CD4-positive, alpha-beta T cell treated with Interleukin-12 subunit alpha and Interleukin-12 subunit beta, for 1 hour (primary cell): ENCODE measurements around the gene NR2F1.

ENCODE experiments used
- DNase-seq: peaks from one replicate; pipeline ENCODE4 v3.0.0-alpha.2; 2020

Gene NR2F1

DNA sequence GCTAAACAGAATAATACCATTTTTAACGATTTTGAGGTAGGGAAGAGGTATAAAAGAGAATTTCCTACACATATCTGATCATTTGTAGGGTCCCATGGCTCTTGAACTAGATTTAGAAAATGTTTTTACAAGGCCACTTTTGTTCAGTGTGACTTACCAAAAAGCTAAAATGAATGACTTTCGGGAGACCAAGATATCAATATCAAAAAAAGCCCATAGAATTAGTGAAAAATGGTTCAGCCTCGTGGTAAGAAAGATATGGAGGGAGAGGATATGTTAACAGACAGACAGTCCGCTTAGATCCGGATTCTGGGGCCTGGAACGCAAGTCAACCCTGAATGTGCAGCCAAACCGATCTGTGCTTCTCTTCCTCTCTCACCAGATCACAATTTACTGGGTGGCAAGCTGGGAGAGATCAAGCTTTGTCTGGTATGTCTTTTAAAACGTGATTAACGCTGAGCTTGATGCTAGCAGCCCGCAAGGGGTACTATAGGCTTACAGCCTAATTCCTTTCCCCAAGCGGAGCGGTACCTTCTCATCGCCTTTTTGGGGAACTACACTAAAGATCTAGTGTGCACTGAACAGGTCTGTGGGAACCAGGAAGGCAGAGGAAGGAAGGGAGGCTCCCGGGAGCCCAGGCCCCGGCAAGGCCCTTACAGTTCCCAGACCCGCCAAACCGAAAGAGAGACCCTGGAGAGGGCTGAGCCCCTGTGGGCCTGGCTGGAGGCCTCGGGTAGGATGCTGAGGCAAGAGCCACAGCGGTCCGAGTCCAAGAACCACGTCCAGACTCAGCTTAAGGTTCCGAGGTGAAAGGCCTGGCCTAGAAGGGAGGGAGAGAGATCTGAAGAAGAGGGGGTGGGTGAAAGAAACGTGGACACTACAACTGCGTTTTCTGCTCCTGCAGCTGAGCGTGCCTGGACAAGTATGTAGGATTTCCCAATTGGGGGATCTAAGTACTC, 4.9 kb upstream of the NR2F1 start:
- DNase-seq: no peak

DNA sequence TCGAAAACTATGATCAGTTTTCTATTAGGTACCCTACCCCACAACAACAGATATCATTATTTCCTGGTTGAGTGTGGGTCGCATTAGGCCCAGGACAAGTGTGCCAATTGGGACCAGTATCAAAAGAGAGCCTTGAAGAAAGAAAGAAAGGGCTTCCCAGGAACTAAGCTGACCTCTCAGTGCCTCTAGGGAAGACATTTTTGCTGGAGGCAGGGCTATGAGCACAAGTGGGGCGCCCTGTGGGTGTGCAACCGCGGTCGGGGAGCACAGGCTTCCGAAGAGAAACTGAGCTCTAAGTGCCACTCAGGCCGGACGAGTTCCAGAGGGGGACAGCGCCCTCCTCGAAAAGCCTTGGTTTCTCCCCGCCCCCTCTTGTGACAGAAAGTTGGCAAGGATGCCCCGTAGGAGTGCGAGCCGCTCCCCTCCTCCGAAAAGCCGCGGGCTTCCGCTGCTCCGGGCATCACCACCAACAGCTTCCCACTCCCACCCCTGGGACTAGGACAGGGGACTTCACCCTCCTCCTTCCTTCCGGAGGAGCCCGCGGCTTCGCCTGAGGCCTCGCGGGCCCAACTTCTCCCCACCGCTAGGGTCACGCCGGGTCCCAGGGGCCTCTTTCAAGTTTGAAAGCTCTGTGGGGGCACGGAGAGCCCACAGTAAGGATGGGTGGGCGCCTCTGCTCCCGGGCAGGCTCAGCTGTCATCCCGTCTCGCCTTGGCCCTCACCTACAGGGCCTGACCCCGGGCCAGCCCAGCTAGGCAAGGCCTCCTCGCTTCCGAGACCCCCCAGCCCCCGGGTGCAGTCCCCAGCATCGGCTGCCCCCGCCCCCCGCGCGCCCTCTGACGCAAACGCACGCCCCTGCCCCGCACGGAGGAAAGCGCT, 4.0 kb upstream of the NR2F1 start:
- no peak for DNase-seq

GRCh38 chr5:93579692-93580062, 3.3 kb upstream of the NR2F1 start:
- no peak for DNase-seq

DNA sequence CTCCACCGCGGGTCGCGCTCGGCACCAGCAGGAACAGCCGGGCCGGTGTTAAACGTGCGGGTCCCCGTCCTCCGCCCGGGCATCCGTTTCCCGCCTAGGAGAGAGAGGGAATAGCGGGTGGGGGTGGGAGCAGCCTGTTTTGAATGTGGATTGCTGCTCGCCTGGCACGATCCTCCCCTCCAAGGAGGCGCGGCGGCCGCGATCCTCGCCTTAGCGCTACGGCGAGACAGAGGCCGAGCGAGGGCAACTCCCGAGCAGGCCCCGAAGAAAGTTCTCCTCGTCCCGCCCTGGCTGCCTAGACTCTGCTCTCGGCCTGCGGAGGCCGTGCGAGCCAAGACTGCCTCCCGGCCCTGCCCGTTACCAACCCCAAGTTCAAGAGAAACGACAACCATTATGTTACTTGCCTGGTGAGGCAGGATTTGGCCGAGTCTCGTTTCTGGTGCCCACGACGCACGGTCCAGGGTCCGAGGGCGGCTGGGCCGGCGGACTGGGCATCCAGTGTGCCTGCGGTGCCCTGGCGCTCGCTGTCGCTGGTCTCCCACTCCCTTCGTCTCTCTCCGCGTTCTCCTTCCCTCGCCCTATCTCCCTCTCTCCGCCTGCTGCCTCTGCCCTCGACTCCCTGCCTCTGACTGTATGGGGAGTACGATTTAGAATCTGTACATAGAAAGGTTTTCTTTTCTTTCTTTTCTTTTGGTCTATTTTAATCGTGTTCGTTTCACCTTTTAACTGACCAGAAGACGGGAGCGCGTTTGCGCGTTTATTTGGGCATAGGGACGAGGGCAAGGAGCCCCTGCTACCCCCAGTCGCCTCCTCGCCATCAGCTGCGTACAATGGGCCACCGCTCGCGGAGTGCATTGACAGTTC, 2.7 kb upstream of the NR2F1 start:
- no peak for DNase-seq

DNA sequence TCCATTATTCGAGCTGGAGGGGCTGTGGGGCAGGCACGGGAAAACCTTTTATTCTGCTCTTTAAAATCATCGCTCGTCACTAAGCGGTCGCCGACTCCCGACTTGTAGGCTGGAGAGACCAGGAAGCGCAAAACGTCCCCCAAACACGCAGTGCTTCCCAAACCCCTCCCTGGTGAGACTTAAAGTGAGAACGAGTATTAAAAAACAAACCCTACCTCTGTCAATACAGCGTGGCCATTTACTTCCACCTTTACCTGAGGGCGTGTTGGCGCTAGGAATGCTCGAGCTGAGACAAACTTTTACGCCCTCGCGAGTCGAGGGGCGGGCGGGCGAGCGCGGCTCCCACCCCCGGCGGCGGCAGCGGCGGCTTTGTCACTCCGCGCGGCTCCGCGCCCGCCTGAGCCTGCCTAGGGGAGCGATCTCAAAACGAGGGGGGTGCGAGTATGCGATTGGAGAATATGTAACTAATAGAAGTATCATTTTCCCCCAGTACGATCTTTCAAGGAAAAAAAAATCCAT, 2.0 kb upstream of the NR2F1 start, which contains the start of gene NR2F1-AS1:
Gene NR2F1-AS1, minus strand, starts transcription at position 293 of the 519 bp plus-strand sequence.
- DNase-seq: no peak

- DNase-seq: no peak
These were observed 907 bp upstream of the NR2F1 start for GRCh38 chr5:93582167-93582462.

GRCh38 chr5:93583439-93583767, 381 bp downstream of the NR2F1 start:
- no peak for DNase-seq

- peak; percentile 43 for DNase-seq
These were observed 960 bp downstream of the NR2F1 start for GRCh38 chr5:93583768-93584595.

DNA sequence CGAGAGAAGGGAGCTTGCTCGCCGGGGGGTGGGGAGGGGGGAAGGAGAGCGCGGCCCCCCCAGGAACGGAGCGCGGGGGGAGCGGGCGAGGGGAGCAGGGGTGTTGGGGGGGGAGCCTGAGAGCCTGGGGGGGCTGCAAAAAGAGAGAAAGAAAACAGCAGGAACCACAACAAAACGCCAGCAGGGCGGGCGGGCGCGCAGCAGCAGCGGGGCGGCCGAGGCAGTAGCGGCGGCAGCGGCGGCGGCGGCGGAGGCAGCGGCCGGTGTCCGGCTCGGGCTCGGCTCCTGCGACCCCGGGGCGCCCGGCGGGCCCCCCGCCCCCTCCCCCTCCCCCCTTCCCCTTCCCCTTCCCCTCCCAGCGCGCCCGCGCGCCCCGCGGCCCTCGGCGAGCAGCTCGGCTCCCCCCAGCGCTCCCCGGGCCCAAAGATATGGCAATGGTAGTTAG, 1.6 kb downstream of the NR2F1 start:
- DNase-seq: no peak

- no peak for DNase-seq
These were observed 2.2 kb downstream of the NR2F1 start for GRCh38 chr5:93585041-93585766.

- no peak for DNase-seq
These were observed 2.9 kb downstream of the NR2F1 start for GRCh38 chr5:93585767-93586385.

GRCh38 chr5:93586736-93587596, 3.9 kb downstream of the NR2F1 start:
- DNase-seq: no peak

DNA sequence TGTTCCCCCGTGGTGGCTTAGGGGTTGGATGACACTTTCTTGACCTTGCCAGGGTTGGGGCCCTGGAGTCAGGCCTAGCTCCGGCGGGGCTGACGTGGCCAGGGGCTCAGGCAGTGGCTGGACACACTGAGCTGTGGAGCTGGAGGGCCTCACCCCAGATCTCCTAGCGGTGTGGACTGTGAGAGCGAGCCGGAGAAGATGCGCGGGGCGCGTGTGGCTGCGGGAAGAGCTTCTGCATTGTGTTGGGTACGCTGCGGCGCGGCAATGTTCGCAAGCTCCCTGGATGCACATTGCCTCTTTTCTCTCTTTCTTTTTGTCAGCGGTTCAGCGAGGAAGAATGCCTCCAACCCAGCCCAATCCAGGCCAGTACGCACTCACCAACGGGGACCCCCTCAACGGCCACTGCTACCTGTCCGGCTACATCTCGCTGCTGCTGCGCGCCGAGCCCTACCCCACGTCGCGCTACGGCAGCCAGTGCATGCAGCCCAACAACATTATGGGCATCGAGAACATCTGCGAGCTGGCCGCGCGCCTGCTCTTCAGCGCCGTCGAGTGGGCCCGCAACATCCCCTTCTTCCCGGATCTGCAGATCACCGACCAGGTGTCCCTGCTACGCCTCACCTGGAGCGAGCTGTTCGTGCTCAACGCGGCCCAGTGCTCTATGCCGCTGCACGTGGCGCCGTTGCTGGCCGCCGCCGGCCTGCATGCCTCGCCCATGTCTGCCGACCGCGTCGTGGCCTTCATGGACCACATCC, 4.8 kb downstream of the NR2F1 start:
- no peak for DNase-seq

GRCh38 chr5:93588352-93589151, 5.5 kb downstream of the NR2F1 start:
- DNase-seq: no peak

DNA sequence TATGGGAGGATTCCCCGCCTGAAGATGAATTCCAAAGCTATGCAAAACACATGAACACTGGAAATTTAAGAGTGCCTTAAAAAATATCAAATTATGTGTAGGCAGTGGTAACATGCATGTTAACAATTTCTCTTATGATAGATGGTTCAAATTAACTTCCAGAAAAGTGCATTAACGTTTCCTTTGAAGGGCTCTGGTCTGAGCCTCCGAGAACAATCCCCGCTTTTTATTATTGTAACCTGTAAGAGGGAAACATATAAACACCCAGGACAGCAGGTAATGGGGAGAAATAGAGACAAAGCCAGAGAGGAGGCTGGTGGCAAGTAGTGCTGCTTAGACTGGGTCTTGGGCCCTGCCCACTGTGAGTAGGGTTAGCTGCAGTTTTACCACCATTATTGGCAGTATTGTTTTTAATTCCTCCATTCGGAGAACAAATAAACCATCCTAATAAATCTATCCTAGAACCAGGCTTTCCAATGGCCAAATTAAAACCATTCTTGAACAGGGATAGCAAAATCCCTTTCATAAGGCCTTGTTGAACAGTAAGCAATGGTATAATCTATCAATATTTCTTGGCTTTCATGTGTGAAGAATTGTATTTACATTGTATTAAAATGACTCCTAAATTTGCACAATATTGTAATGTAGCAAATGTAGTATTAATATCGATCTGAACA, 6.3 kb downstream of the NR2F1 start:
- DNase-seq: no peak

- no peak for DNase-seq
These were observed 6.8 kb downstream of the NR2F1 start for GRCh38 chr5:93589829-93590215.

DNA sequence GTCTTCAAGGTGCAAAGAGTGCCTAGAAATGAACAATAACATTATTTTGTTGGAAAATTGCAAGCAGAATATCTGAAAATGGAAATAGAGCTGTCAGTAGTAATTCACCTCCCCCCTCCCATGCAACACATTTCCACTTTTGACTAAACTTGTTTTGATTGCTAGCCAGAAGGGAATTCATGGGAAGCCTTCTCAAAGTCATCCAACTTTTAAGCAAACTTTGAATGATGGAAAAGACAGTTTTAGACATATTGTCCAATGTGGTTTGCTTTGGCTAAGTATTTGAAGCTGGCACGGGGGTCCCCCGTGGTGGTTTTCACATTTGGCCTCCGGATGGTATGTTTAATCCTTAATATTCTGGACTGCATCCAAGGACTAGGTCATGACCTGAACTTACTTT, 7.5 kb downstream of the NR2F1 start:
- no peak for DNase-seq
